IPS-20b (cell line): Measurements from ENCODE around the gene TEKT4.
"Not testable (repeated sequence)": the region's sequence is repeated elsewhere in the genome, so short reads cannot be mapped to it uniquely, and the experiment has no call there.

Source experiments
- H3K27ac ChIP-seq: one replicate; pipeline ENCODE4 v1.5.1; 2013; ENCODE audit warnings: low read length
- H3K27me3 ChIP-seq: 2 replicates; pipeline ENCODE4 v1.6.1; 2013; ENCODE audit warnings: mild to moderate bottlenecking, low read length, inconsistent platforms; ENCODE audit not compliant: insufficient read depth
- H3K36me3 ChIP-seq: 2 replicates; pipeline ENCODE4 v1.6.1; 2013; ENCODE audit warnings: low read depth, mild to moderate bottlenecking, inconsistent platforms, low read length, moderate library complexity; ENCODE audit not compliant: insufficient read depth
- H3K4me1 ChIP-seq: 2 replicates; pipeline ENCODE4 v1.6.1; 2013; ENCODE audit warnings: mild to moderate bottlenecking, control low read depth, inconsistent platforms, low read length, moderate library complexity; ENCODE audit not compliant: insufficient read depth
- H3K4me3 ChIP-seq: 2 replicates; pipeline ENCODE4 v1.5.1; 2013; ENCODE audit warnings: mild to moderate bottlenecking, low read length, inconsistent platforms
- H3K9ac ChIP-seq: 2 replicates; pipeline ENCODE4 v1.6.1; 2013; ENCODE audit warnings: low read depth, mild to moderate bottlenecking, inconsistent platforms, low read length, moderate library complexity
- H3K9me3 ChIP-seq: 2 replicates; pipeline ENCODE4 v1.6.1; 2013; ENCODE audit warnings: mild to moderate bottlenecking, low read depth, low read length, inconsistent platforms; ENCODE audit not compliant: insufficient read depth

TEKT4 gene

DNA sequence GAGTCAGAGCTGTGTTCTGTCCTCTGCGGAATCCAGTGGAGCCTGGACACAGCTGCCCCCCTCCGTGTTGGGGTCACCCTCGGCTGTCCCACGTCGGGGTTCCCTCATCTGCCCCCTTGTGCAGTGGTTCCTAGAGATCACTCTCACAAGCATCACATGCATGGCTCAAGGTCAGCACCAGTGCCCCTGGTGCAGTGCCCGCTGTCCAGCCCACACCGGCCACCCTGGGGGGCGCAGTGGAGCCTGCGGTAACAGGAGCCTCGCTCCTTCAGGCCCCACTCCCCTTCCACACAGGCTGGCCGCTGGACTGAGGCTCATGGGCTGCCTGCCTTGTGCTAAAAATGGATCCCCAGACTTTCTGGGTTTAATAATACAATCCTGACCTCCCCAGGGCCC is 8.8 kb downstream of the TEKT4 start:
- H3K4me3 ChIP-seq, result no peak overlapping the region
- H3K9ac ChIP-seq, result no peak overlapping the region
- H3K9me3 ChIP-seq, result no peaks in the 10 kb centered on the region
- H3K4me1 ChIP-seq, result no peaks in the 10 kb centered on the region
- peaks cover 4% of the 10 kb centered on the region for H3K27me3 ChIP-seq
- H3K36me3 ChIP-seq, result no peaks in the 10 kb centered on the region
- no peak overlapping the region for H3K27ac ChIP-seq

DNA sequence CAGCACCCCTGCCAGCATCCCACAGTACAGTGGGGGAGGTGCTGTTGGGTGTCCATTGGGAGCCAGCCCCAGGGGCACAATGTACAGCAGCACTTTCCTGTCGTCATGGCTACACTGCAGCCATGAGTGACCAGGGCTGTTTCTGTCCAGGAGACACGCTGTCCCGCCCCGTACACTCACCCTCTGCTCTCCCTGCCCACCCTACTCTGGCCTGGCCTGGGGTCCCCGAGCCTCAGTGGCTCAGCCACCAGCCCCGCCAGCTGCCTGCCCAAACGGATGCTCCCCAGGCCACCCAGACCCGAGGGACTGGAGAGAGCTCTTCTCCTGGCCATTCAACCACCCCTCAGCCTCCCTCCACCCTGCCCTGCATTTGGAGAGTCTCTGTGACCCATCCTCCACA is 9.3 kb downstream of the TEKT4 start:
- no peaks in the 10 kb centered on the region for H3K9me3 ChIP-seq
- H3K36me3 ChIP-seq, result no peaks in the 10 kb centered on the region
- no peak overlapping the region for H3K27ac ChIP-seq
- no peak overlapping the region for H3K9ac ChIP-seq
- no peaks in the 10 kb centered on the region for H3K27me3 ChIP-seq
- no peaks in the 10 kb centered on the region for H3K4me1 ChIP-seq
- no peak overlapping the region for H3K4me3 ChIP-seq

DNA sequence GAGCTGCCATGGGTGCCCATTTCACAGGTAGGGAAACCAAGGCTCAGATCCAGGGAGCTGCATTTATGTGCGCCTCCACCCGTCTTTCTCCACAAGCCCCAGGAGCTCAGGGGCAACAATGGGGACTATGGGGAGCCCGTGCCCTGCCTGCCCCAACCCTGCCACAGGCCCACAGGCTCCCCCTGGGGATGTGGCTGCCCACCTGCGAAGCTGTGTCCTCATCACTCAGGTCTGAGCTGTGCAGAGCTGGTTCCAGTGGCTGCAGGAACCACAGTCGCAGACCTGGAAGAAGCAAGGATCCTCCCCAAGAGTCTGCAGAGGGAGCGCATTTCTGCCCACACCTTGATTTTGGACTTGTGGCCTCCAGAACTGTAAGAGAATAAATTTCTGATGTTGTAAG is 9.8 kb downstream of the TEKT4 start:
- Histone ChIP-seq H3K27ac (no peak overlapping the region), H3K36me3 (no peaks in the 10 kb centered on the region), H3K9ac (no peak overlapping the region), H3K9me3 (no peaks in the 10 kb centered on the region), H3K27me3 (no peaks in the 10 kb centered on the region), H3K4me1 (no peaks in the 10 kb centered on the region), H3K4me3 (no peak overlapping the region)

DNA sequence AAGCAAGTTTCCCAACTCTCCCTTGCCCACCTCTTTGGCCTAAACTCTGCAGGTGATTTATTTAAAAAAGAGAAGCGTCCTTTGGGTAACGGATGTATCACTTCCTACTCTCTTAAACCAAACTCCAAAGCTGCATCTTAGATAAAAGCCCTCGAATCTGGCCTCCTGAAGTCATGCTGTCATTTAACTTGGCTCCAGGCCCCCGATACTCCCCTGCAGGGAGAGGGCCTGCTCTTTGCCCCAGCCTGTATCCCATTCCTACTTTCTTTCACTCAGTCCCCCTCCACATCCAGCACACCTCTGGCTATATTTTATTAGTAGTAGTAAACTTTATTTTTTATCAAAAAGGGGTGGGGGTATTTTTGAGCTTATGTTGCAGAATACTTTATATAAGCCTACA is 19.0 kb downstream of the TEKT4 start:
- Histone ChIP-seq H3K4me1 (peaks cover 32% of the 10 kb centered on the region; the same call in 1 of the 2 replicates), H3K9ac (no peak overlapping the region; the same call in 1 of the 2 replicates), H3K27me3 (no peaks in the 10 kb centered on the region), H3K9me3 (no peaks in the 10 kb centered on the region), H3K4me3 (peak overlapping the region; percentile 40; the same call in 1 of the 2 replicates), H3K27ac (no peak overlapping the region), H3K36me3 (no peaks in the 10 kb centered on the region)

DNA sequence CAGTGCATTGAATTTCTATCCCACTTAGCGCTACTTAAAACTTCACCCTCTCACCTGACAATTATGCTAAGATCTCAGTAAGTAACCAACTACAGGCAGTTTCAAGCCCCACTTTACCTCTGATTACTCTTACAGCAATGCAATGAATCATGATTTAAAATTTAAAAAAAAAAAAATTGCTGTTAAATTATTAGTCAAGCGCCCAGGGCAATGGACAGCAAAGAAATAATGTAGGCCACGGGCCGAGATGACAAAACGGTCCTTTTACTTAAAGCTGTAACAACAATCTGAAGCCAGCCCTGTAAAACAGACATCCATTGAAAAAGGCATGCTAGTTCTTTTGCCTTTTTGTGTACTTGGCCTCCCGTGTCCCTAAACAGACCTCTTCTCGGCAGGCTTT is 24.0 kb downstream of the TEKT4 start:
- peaks cover 21% of the 10 kb centered on the region; the same call in 1 of the 2 replicates for H3K4me1 ChIP-seq
- not testable (repeated sequence) for H3K9me3 ChIP-seq, H3K9ac ChIP-seq, H3K4me3 ChIP-seq, H3K27me3 ChIP-seq, H3K36me3 ChIP-seq, H3K27ac ChIP-seq

DNA sequence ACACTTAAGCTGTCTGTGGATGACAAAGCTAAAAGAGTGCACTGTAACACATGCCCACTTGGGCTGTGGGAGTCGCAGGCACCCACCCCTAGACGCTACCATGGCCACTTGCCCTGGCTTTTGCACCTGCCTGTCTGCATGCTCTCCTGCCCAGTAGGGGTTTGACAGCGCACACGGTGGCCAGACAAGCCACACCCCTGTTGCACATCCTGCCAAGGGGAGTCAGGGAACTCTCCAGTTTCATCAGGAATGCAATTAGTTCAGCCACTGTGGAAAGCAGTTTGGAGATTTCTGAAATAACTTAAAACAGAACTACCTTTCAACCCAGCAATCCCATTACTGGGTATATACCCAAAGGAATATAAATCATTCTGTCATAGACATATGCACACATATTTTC is 35.7 kb downstream of the TEKT4 start:
- not testable (repeated sequence) for H3K36me3 ChIP-seq, H3K27me3 ChIP-seq, H3K4me1 ChIP-seq, H3K27ac ChIP-seq, H3K9ac ChIP-seq, H3K4me3 ChIP-seq, H3K9me3 ChIP-seq

DNA sequence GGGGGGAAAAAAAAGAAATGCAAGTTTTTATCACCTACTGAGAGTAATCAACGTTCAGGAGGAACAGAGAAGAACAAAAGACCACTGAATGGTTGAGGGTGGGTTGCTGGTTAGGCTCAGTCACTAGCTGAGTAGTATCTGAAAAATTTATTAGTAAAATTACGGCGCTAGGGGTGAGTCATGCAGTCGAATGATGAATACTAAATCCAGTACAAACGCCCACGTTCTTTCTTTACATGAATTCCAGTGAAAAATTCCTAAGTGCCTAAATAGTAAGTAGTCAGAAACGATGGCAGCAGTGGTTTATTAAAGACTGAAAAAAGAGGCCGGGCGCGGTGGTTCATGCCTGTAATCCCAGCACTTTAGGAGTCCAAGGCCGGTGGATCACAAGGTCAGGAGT is 52.0 kb downstream of the TEKT4 start:
- H3K4me1 ChIP-seq, result no peaks in the 10 kb centered on the region
- no peak overlapping the region for H3K9ac ChIP-seq
- no peaks in the 10 kb centered on the region for H3K27me3 ChIP-seq
- H3K4me3 ChIP-seq, result no peak overlapping the region
- no peaks in the 10 kb centered on the region for H3K36me3 ChIP-seq
- H3K27ac ChIP-seq, result no peak overlapping the region
- H3K9me3 ChIP-seq, result peaks cover 11% of the 10 kb centered on the region

DNA sequence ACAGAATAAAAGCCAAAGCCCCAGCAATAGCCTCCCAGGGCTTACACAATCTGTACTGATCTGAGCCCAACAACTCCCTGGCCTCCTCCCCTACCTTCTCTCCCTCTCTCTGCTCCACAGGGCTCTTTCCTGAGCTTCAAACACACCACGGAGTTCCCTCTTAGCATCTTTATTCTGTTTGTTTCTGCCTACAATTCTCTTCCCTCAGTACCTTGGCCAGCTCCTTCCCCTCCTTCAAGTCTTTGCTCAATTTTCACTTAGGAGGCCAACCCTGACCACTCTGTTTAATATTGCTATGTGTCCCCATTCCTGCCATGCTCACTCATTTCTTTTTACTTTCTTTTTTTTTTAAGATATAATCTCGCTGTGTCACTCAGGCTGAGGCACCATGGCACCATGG is 53.8 kb downstream of the TEKT4 start:
- not testable (repeated sequence) for H3K36me3 ChIP-seq, H3K4me3 ChIP-seq, H3K27me3 ChIP-seq, H3K27ac ChIP-seq, H3K9ac ChIP-seq, H3K4me1 ChIP-seq
- peaks cover 11% of the 10 kb centered on the region for H3K9me3 ChIP-seq
